Thoracic aorta (tissue), 2 donors: ENCODE measurements around the gene CD46. TPM values are rescaled to one million over a fixed set of nuclear protein-coding genes. Genes with fewer than 3 reads are reported as not detected.
"Not testable (repeated sequence)": the region's sequence is repeated elsewhere in the genome, so short reads cannot be mapped to it uniquely, and the experiment has no call there.

ENCODE experiments used
- ATAC-seq: fragments of 150-250 bp; one replicate; pipeline ENCODE4 v1.8.0; 2017; ENCODE audit warnings: low read depth; ENCODE audit not compliant: insufficient number of reproducible peaks, low FRiP score
- DNase-seq: peaks from one replicate; pipeline ENCODE4 v3.0.0-alpha.2; 2020; ENCODE audit warnings: low spot score
- H3K27ac ChIP-seq, 2 donors: fragments of 200-600 bp; sonication (generic); 1 replicate in 1 of 2; 2 replicates in 1 of 2; pipeline ENCODE4 v1.5.1; 2016; ENCODE audit warnings: mild to moderate bottlenecking in 2 of 2, moderate library complexity in 2 of 2
- H3K27me3 ChIP-seq: fragments of 200-600 bp; sonication (generic); replicated peaks from 2 replicates; pipeline ENCODE4 v1.6.0; 2016; ENCODE audit warnings: mild to moderate bottlenecking; ENCODE audit not compliant: insufficient read depth
- H3K36me3 ChIP-seq: fragments of 200-600 bp; sonication (generic); one replicate; pipeline ENCODE4 v1.5.1; 2016
- H3K4me1 ChIP-seq, 2 donors: fragments of 200-600 bp; sonication (generic); 1 replicate in 1 of 2; 2 replicates in 1 of 2; pipeline versions ENCODE4 v1.5.1 to v1.6.0; 2016; ENCODE audit warnings: low read depth in 2 of 2, mild to moderate bottlenecking in 1 of 2; ENCODE audit not compliant: control insufficient read depth in 1 of 2
- H3K4me3 ChIP-seq: fragments of 200-600 bp; sonication (generic); 2 replicates; pipeline ENCODE4 v1.5.1; 2016; ENCODE audit warnings: mild to moderate bottlenecking
- H3K9me3 ChIP-seq: fragments of 200-600 bp; sonication (generic); 2 replicates; pipeline ENCODE4 v1.5.1; 2016
- CTCF ChIP-seq: fragments of 200-600 bp; sonication (generic); IDR thresholded peaks from one replicate; pipeline ENCODE4 v1.5.1; 2019; ENCODE audit warnings: antibody characterized with exemption
- total RNA-seq, 2 donors: library from RNA; depleted of rRNA; stranded (reverse); fragments of >200 nt; gene quantifications; one replicate each; pipeline versions ENCODE4 v1.1.0 to v1.2.3, GENCODE V29; 2016

Gene CD46
- total RNA-seq, 2 donors from 2014 or later = 138 to 202 TPM

GRCh38 chr1:207713529-207713928 lies 38.3 kb upstream of the CD46 start:
- no peaks in the 10 kb centered on the region for H3K9me3 ChIP-seq
- DNase-seq (no peak), ATAC-seq (no peak)
- no peaks in the 10 kb centered on the region for H3K27me3 ChIP-seq
- H3K27ac ChIP-seq = no peak overlapping the region
- no peak for TF ChIP-seq CTCF
- no peaks in the 10 kb centered on the region for H3K4me1 ChIP-seq
- no peak overlapping the region for H3K4me3 ChIP-seq
- no peaks in the 10 kb centered on the region for H3K36me3 ChIP-seq

- no peak for DNase-seq
- Histone ChIP-seq H3K4me1 (no peaks in the 10 kb centered on the region), H3K27me3 (no peaks in the 10 kb centered on the region), H3K4me3 (no peak overlapping the region), H3K36me3 (no peaks in the 10 kb centered on the region), H3K27ac (no peak overlapping the region), H3K9me3 (no peaks in the 10 kb centered on the region)
- ATAC-seq = no peak
- no peak for TF ChIP-seq CTCF
These were observed 32.6 kb upstream of the CD46 start for GRCh38 chr1:207719234-207719633.

- H3K9me3 ChIP-seq, ATAC-seq, DNase-seq, H3K4me3 ChIP-seq, H3K27me3 ChIP-seq, H3K4me1 ChIP-seq, H3K27ac ChIP-seq, H3K36me3 ChIP-seq: not testable (repeated sequence)
These were observed 23.5 kb upstream of the CD46 start for GRCh38 chr1:207728200-207728858.

GRCh38 chr1:207737503-207738157 lies 14.2 kb upstream of the CD46 start:
- not testable (repeated sequence) for H3K4me3 ChIP-seq, H3K4me1 ChIP-seq, H3K27ac ChIP-seq, ATAC-seq, H3K36me3 ChIP-seq, DNase-seq, H3K27me3 ChIP-seq, H3K9me3 ChIP-seq

- H3K36me3 ChIP-seq, H3K27me3 ChIP-seq, H3K4me1 ChIP-seq, DNase-seq, H3K4me3 ChIP-seq, H3K27ac ChIP-seq, H3K9me3 ChIP-seq, ATAC-seq: not testable (repeated sequence)
These were observed 13.6 kb upstream of the CD46 start for GRCh38 chr1:207738158-207738659.

DNA sequence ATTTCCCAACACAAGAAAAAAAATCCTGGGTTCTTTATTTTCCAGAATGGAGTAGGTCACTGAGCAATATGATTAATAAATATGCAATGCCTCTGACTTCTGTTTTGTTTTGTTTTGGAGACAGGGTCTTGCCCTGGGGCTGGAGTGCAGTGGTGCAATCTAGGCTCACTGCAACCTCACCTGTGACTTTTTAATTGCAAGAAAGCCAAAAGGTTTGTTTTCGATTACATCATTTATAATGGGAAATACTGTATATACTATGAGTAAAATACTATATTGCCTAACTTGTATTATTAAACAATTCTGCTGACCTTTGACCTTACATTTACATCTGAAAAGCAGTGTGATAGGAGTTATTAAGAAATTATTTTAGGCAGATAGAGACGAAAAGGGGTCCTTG lies 11.6 kb upstream of the CD46 start:
- no peaks in the 10 kb centered on the region for H3K4me1 ChIP-seq
- no peaks in the 10 kb centered on the region for H3K9me3 ChIP-seq
- no peak overlapping the region for H3K4me3 ChIP-seq
- TF ChIP-seq CTCF = no peak
- no peak for DNase-seq
- ATAC-seq = no peak
- no peaks in the 10 kb centered on the region for H3K36me3 ChIP-seq
- no peak overlapping the region for H3K27ac ChIP-seq
- H3K27me3 ChIP-seq = no peaks in the 10 kb centered on the region
